Endothelial cell of umbilical vein (primary cell): ENCODE measurements around the gene EVX1. TPM values are rescaled to one million over a fixed set of nuclear protein-coding genes. Genes with fewer than 3 reads are reported as not detected.

Experiments
- BruUV-seq: library from RNA; stranded (reverse); fragments of 400-500 nt; replicated peaks from 2 replicates; lab custom pipeline; 2021; lab: Mats Ljungman, UMichigan
- CTCF ChIA-PET: fragments of 300-600, 350-600 bp; sonication (Branson Sonifier 250); formaldehyde crosslinking; loops from one replicate; lab custom pipeline; 2021; ENCODE audit warnings: antibody characterized with exemption, inconsistent platforms; lab: Charles Lee
- POLR2A ChIA-PET: fragments of 300-600, 350-600 bp; sonication (Branson Sonifier 250); formaldehyde crosslinking; loops from one replicate; lab custom pipeline; 2021; ENCODE audit warnings: antibody characterized with exemption, inconsistent platforms; lab: Charles Lee
- DNase-seq: peaks from one replicate; pipeline ENCODE4 v3.0.0-alpha.2; 2011; ENCODE audit warnings: low read depth, low spot score
- FAIRE-seq: peaks from 2 replicates; lab custom pipeline; 2011; peaks lifted over from hg19 to GRCh38; lab: Jason Lieb, UNC
- H2AFZ ChIP-seq: 2 replicates; pipeline ENCODE4 v1.6.0; 2012; ENCODE audit warnings: low read depth, low read length, control low read depth, inconsistent platforms
- H3K27ac ChIP-seq: 2 replicates; pipeline ENCODE4 v1.5.1; 2011; ENCODE audit warnings: low read depth, mild to moderate bottlenecking, control low read depth, low read length, moderate library complexity; ENCODE audit not compliant: insufficient read depth
- H3K27me3 ChIP-seq, 2 experiments: 2 replicates each; pipeline versions ENCODE4 v1.6.0 to v1.6.1; 2011; ENCODE audit warnings: low read length in 2 of 2, mixed read lengths in 1 of 2; ENCODE audit not compliant: control insufficient read depth in 2 of 2, insufficient read depth in 2 of 2
- H3K36me3 ChIP-seq, 2 experiments: 2 replicates in 1 of 2; 3 replicates in 1 of 2; pipeline ENCODE4 v1.5.1; 2011; ENCODE audit warnings: low read length in 2 of 2, mild to moderate bottlenecking in 1 of 2, moderate library complexity in 1 of 2; ENCODE audit not compliant: control insufficient read depth in 2 of 2, insufficient read depth in 2 of 2; ENCODE audit errors: extremely low read depth in 1 of 2
- H3K4me1 ChIP-seq: 3 replicates; pipeline ENCODE4 v1.5.1; 2011; ENCODE audit warnings: mild to moderate bottlenecking, low read length; ENCODE audit not compliant: control insufficient read depth, insufficient read depth; ENCODE audit errors: extremely low read depth
- H3K4me2 ChIP-seq: 2 replicates; pipeline ENCODE4 v1.6.1; 2011; ENCODE audit warnings: low read length, control low read depth, mixed read lengths; ENCODE audit not compliant: insufficient read depth
- H3K4me3 ChIP-seq, 3 experiments: fragments of 200-600 bp in 1 of 3; sonication (generic), shearing (Covaris generic) in 1 of 3; replicated peaks in 1 of 3; 2 replicates each; pipeline ENCODE4 v1.5.1; 2011 to 2016; ENCODE audit warnings: control low read depth in 3 of 3, low read length in 3 of 3, mild to moderate bottlenecking in 2 of 3, inconsistent platforms in 1 of 3, low read depth in 1 of 3, moderate library complexity in 1 of 3; ENCODE audit not compliant: insufficient read depth in 1 of 3
- H3K79me2 ChIP-seq: 2 replicates; pipeline ENCODE4 v1.6.0; 2012; ENCODE audit warnings: low read length, inconsistent platforms; ENCODE audit not compliant: control insufficient read depth, insufficient read depth
- H3K9ac ChIP-seq: replicated peaks from 2 replicates; pipeline ENCODE3; 2011; ENCODE audit warnings: low read length, control low read depth; ENCODE audit not compliant: insufficient read depth; ENCODE audit errors: extremely low read depth
- H3K9me1 ChIP-seq: replicated peaks from 3 replicates; pipeline ENCODE4 v1.6.0; 2011; ENCODE audit warnings: mild to moderate bottlenecking, low read length; ENCODE audit not compliant: control insufficient read depth, insufficient read depth; ENCODE audit errors: extremely low read depth
- H3K9me3 ChIP-seq: replicated peaks from 2 replicates; pipeline ENCODE4 v1.5.1; 2012; ENCODE audit warnings: low read length, inconsistent platforms; ENCODE audit not compliant: control insufficient read depth, insufficient read depth
- H4K20me1 ChIP-seq: replicated peaks from 2 replicates; pipeline ENCODE3; 2011; ENCODE audit warnings: mild to moderate bottlenecking, low read length; ENCODE audit not compliant: control insufficient read depth, insufficient read depth; ENCODE audit errors: extremely low read depth
- EZH2 ChIP-seq: IDR thresholded peaks from 2 replicates; pipeline ENCODE4 v1.6.1; 2012; ENCODE audit warnings: borderline replicate concordance, low read depth, mild to moderate bottlenecking, moderate library complexity, low read length, inconsistent platforms; ENCODE audit not compliant: severe bottlenecking
- FOS ChIP-seq: IDR thresholded peaks from 2 replicates; pipeline ENCODE4 v1.6.1; 2011; ENCODE audit warnings: mild to moderate bottlenecking, low read length, moderate library complexity, borderline replicate concordance; ENCODE audit not compliant: insufficient read depth
- GATA2 ChIP-seq: IDR thresholded peaks from 2 replicates; pipeline ENCODE4 v1.7.0; 2011; ENCODE audit warnings: low read depth, mild to moderate bottlenecking, moderate library complexity, mixed read lengths, low read length; ENCODE audit not compliant: insufficient read length, insufficient read depth
- JUN ChIP-seq: IDR thresholded peaks from 2 replicates; pipeline ENCODE4 v1.6.1; 2011; ENCODE audit warnings: borderline replicate concordance, low read depth; ENCODE audit not compliant: insufficient read length, insufficient read depth
- MYC ChIP-seq: IDR thresholded peaks from one replicate; pipeline ENCODE4 v1.6.1; 2011; ENCODE audit warnings: mild to moderate bottlenecking, low read depth, low read length
- POLR2A ChIP-seq: IDR thresholded peaks from 2 replicates; pipeline ENCODE4 v1.6.1; 2012; ENCODE audit warnings: low read depth, mild to moderate bottlenecking, control low read depth, low read length
- POLR2AphosphoS5 ChIP-seq: IDR thresholded peaks from 2 replicates; pipeline ENCODE4 v1.6.1; 2012; ENCODE audit warnings: low read depth, mild to moderate bottlenecking, control low read depth, low read length, moderate library complexity; ENCODE audit not compliant: insufficient read depth
- dilution Hi-C: fragments of 300-500 bp; cut with MboI; formaldehyde crosslinking; loops from one replicate; pipeline ENCODE4 v1.15.0; 2019; ENCODE audit warnings: low sequenced_read_pairs; ENCODE audit not compliant: extremely low pct_ligation_motif_present
- intact Hi-C: fragments of 100-400 bp; cut with micrococcal nuclease; formaldehyde crosslinking; loops from one replicate; pipeline ENCODE4 v1.10.0; 2022
- polyA plus RNA-seq, 4 experiments: library from polyadenylated mRNA; depleted of rRNA in 3 of 4; stranded (reverse) in 3 of 4; unstranded in 1 of 4; fragments of >200 nt; gene quantifications; 2 replicates each; pipeline versions ENCODE4 v1.2.1 to v1.2.3, GENCODE V29; 2011 to 2012; ENCODE audit warnings: missing spikeins in 1 of 4
- total RNA-seq: library from RNA; stranded (reverse); gene quantifications from 2 replicates; pipeline ENCODE4 v1.2.3, GENCODE V29; 2021
- TF ChIP-seq, protein P1 (sequence below), 2 donors: IDR thresholded peaks; 1 replicate in 1 of 2; 2 replicates in 1 of 2; pipeline ENCODE4 v1.5.1; 2011; ENCODE audit warnings: low read length in 2 of 2, mild to moderate bottlenecking in 2 of 2, moderate library complexity in 2 of 2, control low read depth in 1 of 2, inconsistent platforms in 1 of 2, low read depth in 1 of 2; ENCODE audit not compliant: insufficient read depth in 1 of 2; ENCODE audit errors: extremely low read depth in 1 of 2

The EVX1 gene
- total and polyA plus RNA-seq, 2 donors (not counting 3 experiments of a cell fraction or from before 2014, with no cell fraction given), result not detected

DNA sequence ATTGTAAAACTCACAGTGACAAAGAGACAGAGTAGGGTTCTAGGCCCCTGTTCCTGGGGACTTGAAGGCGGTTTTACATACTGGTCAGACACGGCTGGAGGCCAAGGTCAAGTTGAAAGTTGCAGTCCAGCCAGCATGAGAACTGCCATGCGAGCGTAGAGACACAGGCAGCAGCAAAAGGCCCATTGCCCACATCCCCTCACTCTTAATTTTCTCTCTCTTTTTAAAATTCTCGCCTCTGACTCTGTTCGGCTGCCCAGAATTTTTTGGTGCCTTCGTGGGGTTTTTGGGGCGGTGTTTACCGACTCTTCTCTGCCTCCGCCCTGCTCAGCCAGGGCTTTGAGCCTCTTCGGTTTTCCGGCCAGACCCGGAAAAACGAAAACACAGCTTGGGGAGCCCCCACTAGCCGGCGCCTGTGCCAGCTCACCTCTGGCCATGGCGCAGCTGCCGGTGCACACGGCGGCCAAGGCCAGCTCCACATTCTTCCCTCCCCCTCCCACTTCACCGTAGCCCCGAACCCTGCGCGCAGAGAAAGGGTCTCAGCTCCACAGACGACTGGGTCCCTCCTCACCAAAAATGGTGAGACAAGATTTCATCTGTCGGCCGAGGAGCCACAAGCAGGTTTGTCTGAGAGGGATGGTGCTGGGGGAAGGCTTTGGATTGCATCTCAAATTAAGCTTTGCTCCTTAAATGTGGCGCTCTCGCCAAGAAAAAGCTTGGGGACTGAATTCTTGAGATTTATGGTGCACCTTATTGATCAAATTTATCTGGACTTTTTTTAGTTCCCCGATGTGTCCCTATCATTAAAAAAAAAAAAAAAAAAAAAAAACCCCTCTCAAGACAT, 40.4 kb upstream of the EVX1 start:
- no TSS peak for BruUV-seq
- H3K9me1 ChIP-seq, result no peaks in the 10 kb centered on the region
- no peak overlapping the region for H2AFZ ChIP-seq
- no peaks in the 10 kb centered on the region for H3K79me2 ChIP-seq
- no peak overlapping the region for H3K4me3 ChIP-seq
- dilution Hi-C loops, result no loop called here
- no peaks in the 10 kb centered on the region for H4K20me1 ChIP-seq
- H3K9ac ChIP-seq, result no peak overlapping the region
- FAIRE-seq, result no peak
- CTCF ChIA-PET, result interaction anchor here (0.9 to 1.7 kb wide), 7 partner anchors 9 to 891 kb away, joined by 3 to 4 read pairs (median 3); no protein-coding TSS in a partner anchor
- TF ChIP-seq POLR2A, result no peak
- TF ChIP-seq EZH2, result peak; percentile 2
- TF ChIP-seq MYC, result no peak
- TF ChIP-seq GATA2, result no peak
- TF ChIP-seq FOS, result no peak
- TF ChIP-seq, protein P1, sequence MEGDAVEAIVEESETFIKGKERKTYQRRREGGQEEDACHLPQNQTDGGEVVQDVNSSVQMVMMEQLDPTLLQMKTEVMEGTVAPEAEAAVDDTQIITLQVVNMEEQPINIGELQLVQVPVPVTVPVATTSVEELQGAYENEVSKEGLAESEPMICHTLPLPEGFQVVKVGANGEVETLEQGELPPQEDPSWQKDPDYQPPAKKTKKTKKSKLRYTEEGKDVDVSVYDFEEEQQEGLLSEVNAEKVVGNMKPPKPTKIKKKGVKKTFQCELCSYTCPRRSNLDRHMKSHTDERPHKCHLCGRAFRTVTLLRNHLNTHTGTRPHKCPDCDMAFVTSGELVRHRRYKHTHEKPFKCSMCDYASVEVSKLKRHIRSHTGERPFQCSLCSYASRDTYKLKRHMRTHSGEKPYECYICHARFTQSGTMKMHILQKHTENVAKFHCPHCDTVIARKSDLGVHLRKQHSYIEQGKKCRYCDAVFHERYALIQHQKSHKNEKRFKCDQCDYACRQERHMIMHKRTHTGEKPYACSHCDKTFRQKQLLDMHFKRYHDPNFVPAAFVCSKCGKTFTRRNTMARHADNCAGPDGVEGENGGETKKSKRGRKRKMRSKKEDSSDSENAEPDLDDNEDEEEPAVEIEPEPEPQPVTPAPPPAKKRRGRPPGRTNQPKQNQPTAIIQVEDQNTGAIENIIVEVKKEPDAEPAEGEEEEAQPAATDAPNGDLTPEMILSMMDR (IDR thresholded peaks at IDR 0.05; ENCODE audit: extremely low read depth in 1 of 2, insufficient read depth in 1 of 2, low read depth in 1 of 2, low read length in 2 of 2), result no peak
- TF ChIP-seq JUN, result no peak
- no peak for TF ChIP-seq POLR2AphosphoS5
- H3K4me1 ChIP-seq, result peaks cover 26% of the 10 kb centered on the region
- intact Hi-C loops, result no loop called here
- peaks cover 84 to 94% of the 10 kb centered on the region in 2 experiments for H3K27me3 ChIP-seq
- H3K9me3 ChIP-seq, result no peaks in the 10 kb centered on the region
- no peak for DNase-seq
- H3K4me2 ChIP-seq, result no peak overlapping the region
- no peaks in the 10 kb centered on the region for H3K36me3 ChIP-seq
- POLR2A ChIA-PET, result no interaction called here
- H3K27ac ChIP-seq, result no peak overlapping the region
